GM21529 (cell line): ENCODE measurements around the gene MRPL39.

ENCODE experiments used
- ATAC-seq: cut with Tn5 transposase; IDR thresholded peaks from one replicate; pipeline ENCODE4 v1.9.1; 2021; ENCODE audit not compliant: unreplicated experiment

The MRPL39 gene

DNA sequence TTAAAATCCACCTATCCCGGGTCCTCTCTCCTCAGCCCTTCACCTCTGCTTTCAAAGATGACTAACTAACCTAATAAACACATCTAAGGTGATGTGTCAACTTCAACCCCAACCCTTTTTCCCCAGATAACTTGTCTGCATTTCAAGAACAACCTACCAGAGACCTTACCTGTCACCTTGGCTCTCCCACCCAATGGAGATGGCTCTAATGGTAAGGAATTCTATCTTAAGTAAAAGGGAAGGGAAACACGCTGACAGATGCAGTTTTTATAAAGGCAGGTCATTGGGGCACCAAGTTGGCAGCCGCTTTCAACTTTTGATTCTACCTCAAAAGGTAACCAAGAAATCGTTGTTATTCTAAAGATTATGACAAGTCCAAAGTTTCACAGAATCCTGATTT is 37.6 kb downstream of the MRPL39 start:
- ATAC-seq: no peak

DNA sequence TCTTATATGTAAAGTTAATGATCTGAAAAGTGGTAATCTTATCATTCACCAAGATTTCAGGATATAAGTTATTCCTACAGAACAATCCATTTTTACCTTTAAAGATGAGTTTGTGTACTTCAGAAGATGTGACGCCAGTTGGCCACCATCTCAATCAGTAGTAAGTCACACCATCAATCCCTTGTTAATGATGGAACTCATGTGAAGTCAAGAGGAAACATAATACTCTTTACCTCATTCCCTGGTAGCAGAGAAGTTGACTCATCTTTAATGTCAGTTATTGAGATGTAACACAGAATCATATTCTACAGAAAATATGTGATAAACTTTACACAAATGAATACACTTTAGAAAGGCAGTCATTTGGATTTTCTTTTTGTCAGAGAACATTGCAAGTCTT is 38.2 kb downstream of the MRPL39 start:
- ATAC-seq: no peak

DNA sequence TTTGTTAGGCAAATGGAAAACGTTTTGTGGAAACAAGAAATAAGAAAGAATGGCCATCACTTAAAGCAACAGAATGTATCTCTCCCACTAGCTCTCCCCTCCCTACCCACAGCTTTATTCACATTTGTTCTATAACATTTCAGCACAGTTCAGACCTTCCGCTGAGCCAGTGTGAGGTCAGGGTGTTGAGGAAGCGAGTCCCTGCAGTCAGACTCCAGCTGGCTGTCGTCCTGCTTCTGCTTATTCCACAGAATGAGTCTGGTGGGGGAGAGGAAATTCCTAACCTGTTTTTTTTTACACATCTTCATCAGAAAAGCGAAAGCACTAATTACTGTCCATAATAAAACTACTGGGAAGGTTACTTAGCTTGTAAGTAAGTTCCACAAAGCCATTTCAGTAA is 39.0 kb downstream of the MRPL39 start:
- ATAC-seq: no peak

DNA sequence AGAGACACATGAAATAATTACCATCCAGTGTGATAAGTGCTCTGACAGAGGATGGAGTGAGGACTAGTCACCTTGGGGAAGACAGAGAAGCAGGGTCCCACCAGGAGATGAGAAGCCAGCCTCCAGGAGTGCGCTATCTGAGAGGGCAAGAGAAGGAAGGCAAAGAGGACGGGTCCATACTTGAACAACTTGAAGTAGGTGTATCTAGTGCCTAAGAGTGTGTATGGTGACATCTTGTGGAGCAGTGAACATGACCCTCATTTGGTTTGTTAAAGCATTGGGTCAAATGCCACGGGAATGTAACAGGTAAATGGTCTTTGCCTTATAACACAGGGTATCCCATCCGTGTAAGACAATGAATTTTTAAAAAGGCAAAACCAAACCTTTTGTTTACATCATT is 39.8 kb downstream of the MRPL39 start:
- ATAC-seq: no peak

DNA sequence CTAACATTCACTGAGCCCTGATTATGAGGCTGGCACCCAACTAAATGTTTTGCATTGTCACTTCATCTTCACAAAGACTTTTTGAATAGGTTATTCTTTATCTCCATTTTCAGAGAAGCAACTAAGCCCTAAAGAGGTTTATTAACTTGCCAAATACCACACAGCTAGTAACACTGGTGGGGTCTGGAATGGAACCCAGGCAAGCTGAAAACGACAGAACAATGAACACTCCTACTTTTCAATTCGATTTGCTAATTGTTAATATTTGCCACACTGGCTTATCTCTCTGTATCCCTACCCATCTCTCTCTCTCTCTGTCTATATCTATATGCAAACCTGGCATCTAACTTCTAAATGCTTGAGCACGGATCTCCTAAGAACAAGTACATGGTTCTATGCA is 40.6 kb downstream of the MRPL39 start:
- ATAC-seq: no peak

DNA sequence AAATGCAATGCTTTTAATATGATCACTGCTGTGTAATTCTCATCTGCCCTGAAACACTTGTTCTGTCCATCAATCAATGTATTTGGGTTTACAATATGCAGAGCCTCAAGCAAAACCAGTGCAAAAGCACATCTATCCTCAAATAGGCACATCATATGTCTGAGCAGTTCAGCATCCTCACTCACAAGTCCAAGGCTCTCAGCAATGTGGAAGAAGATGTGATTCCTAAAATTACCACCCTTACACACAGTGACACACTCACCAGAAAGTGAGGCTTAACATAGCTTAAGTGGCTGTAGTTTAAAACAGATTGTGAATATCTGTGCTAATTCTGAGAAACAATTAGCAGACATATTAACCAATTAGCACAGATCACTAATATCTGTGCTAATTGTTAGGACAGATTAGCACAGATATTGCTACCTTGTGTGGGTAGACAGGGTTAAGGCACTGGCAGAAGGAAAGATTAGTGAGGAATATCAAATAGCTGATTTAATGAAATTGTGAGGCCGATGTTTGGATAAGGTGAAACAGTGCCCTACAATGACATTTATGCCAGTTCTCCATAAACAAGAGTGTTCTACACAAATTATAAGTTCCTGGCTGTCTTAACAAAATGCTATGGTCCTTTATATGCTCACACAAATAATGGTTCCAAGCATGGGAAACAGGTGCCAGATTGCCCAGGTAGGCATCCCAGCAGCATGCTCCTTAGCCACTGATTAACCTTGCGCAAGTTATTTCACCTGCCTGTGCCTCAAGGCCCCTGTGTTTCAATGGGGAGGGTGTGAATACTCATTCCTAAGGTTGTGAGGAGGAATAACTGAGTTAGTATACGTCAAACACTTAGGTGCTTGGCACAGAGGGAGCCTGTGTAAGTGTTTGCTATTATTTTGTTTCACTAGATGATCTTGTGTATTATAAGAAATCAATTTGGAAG is 41.7 kb downstream of the MRPL39 start:
- ATAC-seq: no peak

DNA sequence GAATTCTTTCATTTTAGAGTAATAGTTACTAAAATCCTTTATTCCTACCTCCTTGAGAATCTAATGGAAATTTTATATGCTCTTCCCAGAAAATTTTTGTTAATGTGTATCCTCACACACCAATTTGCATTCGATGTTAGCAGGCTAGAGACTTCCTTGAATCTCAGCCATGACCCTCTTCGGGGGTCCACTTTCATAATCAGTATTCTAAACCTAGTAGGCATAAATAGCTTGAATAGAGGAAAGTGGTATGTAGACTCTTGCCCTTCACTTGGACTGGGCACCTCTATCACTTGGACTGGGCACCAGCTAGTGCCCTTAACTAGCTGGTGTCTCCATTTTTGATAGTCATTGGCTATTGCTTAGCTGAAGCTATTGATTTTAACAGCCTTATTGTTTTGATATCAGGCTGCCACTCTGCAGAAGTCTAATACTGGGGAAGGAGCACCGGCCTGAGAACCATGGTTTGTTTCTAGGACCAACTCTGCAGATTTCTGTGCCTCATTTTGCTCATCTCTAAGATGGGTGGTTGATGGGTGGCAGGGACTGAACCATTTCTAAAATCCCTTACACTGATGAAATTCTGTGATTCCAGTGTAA is 42.8 kb downstream of the MRPL39 start:
- no peak for ATAC-seq

DNA sequence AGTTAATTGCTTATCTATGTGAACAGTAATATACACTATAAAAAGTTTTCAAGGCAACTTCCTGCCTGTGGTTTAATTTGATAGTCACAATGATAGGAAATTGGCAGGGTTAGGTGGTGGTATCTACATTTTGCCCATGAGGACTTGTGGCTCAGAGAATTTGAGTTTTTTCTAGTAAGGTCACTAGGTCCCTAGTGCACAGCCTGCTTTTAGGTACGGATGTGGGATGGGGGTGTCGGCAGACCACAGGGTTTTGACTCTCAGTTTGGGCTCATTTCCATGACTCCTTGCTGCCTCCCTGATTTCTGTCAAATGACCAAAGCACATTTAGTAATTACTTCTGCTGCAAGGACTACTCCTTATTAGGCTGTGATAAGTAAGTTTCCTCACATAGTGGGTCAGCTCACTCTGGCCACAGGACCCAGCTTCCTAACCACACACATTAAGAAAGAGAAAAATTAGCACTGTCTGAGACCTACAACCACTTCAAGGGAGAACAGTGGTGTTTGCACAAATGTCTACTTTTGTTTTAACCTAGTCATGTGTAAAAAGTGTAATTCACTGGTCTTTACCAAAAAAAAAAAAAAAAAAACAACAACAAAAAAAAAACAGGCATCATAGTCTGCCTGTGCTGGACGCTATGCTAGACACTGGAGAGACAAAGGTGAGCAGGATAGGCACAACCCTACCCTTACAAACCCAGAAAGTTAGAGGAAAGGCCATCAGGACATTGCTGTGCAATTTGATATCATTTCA is 43.7 kb downstream of the MRPL39 start:
- no peak for ATAC-seq

DNA sequence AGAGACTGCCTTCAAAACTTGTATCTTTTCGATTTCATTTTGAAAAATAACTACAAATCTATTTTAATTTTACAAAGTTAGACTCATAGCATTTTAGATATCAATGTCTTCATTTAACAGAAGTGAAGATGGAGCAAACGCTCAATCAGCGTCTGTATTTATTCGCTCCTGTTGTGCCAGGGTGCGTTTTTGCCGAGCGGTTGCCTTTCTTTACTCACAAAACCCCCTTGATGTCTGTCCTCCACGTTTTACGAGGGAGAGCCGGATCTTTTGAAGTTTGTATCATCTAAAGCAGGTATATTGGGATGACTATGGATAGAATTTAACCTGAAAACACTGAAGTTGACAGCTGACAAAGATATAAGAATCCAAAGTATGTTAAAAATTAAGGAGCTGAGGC is 44.6 kb downstream of the MRPL39 start:
- ATAC-seq: no peak

DNA sequence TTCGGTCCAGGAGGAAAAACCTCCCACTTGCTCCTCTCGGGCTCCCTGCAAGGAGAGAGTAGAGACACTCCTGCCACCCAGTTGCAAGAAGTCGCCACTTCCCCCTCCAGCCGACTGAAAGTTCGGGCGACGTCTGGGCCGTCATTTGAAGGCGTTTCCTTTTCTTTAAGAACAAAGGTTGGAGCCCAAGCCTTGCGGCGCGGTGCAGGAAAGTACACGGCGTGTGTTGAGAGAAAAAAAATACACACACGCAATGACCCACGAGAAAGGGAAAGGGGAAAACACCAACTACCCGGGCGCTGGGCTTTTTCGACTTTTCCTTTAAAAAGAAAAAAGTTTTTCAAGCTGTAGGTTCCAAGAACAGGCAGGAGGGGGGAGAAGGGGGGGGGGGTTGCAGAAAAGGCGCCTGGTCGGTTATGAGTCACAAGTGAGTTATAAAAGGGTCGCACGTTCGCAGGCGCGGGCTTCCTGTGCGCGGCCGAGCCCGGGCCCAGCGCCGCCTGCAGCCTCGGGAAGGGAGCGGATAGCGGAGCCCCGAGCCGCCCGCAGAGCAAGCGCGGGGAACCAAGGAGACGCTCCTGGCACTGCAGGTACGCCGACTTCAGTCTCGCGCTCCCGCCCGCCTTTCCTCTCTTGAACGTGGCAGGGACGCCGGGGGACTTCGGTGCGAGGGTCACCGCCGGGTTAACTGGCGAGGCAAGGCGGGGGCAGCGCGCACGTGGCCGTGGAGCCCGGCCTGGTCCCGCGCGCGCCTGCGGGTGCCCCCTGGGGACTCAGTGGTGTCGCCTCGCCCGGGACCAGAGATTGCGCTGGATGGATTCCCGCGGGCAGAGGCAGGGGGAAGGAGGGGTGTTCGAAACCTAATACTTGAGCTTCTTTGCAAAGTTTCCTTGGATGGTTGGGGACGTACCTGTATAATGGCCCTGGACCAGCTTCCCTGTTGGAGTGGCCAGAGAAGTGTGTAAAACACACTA is 45.3 kb downstream of the MRPL39 start:
- ATAC-seq: peak; percentile 40

DNA sequence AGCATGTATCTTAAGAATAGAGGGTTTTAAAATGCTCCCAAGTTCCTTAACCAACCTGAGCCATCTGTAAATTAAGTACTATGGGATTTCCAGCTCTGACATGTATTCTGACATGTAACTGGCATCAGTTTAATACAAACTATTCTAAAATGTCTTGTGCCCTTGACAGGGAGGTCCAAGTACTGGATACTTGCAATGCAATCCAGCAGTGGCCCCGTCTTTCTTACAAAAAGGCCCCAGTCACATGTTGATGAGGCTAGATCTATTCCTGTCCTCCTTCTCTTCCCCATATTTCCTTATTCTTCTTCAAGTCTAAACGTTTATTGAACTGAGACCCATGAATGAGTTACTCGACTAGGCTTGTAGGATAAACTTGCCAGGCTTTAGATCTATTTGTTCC is 46.4 kb downstream of the MRPL39 start:
- ATAC-seq: no peak

DNA sequence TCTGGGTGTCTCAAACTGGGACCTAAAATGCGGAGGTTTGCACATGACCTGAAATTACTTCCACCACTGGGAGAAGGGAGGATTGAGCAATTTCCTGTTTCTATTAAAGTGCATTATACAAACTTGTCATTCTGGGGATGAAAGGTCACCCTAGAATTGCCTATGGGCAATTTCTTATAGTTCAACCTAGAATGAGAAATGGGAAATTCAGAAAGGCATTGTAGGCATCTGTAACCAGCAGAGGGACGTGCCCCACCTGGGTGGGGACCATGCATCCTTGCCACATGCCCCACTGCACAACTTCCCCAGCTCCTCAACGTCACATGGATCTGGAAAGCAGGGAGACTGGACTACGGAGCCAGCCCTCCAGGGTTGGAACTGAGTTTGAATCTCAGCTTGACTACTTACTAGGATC is 47.0 kb downstream of the MRPL39 start:
- no peak for ATAC-seq

DNA sequence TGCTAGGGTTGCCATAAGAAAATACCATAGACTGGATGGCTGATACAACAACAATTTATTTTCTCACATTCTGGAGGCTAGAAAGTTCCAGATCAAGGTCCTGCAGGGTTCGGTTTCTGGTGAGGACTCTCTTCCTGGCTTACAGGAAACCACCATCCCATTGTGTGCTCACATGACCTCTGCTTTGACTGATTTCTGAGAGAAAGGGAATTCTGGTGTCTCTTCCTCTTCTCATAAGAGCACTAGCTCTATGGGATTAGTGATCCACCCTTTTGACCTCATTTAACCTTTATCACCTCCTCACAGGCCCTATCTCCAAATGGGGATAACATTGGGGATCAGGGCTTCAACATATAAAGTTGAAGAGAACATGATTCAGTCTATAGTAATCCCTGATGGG is 47.5 kb downstream of the MRPL39 start:
- no peak for ATAC-seq

DNA sequence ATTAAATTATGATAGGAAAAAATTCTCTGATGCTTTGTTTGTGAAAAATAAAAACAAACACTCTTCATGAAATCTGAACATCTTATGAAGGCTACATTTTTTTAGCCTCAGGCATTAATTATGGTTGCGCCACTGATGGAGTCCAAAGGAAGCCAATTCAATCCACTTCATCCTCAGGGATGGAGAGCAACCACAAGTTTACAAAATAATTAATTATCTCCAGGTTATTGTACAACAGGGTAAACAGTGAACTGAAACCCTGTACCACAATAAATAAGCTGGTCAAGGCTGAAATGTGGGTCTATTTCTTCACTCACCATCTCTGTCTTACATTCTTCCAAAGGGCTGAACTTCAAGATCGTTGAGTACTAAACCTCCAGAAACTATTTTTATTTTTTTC is 49.2 kb downstream of the MRPL39 start:
- no peak for ATAC-seq

DNA sequence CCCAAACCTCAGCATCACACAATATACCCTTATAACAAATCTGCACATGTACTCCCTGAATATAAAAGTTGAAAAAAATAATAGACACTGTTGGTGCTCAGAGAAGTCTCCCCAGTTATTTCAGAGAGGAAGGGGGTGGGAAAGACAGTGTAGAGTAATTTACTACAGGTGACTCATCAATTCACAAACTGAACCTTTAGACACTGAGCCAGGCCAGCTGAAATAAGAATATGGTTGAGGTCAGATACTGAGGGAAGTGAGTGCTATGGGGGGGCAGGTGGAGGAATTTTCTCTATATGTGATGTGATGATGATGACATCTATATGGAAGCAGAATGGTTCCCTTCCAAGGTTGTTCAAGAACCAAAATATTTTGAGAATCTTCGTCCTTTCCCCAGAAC is 50.1 kb downstream of the MRPL39 start:
- no peak for ATAC-seq

DNA sequence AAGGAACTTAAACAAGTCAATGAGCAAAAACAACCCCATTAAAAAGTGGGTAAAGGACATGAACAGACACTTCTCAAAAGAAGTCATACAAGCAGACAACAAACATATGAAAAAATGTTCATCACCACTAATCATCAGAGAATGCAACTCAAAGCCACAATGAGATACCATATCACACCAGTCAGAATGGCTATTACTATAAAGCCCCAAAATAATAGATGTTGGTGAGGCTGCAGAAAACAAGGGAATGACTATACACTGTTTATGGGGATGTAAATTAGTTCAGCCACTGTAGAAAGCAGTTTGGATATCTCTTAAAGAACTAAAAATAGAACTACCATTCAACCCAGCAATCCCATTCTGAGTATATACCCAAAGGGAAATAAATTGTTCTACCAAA is 51.2 kb downstream of the MRPL39 start:
- no peak for ATAC-seq

DNA sequence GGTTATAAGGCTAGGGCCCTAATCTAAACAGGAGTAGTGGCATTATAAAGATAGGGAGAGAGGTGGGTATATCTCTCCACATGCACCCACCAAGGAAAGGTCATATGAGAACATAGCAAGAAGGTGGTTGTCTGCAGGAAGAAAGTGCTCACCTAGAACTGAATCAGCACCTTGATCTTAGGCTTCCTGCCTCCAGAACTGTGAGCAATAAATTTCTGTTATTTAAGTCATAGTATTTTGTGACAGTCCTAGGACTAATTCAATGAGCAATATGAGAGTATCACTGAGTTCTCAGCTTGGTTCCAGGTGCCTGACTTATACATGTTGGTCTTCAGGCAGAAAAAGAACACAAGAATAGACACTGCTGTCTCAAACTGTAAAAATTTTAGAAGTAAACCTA is 51.8 kb downstream of the MRPL39 start:
- ATAC-seq: no peak

DNA sequence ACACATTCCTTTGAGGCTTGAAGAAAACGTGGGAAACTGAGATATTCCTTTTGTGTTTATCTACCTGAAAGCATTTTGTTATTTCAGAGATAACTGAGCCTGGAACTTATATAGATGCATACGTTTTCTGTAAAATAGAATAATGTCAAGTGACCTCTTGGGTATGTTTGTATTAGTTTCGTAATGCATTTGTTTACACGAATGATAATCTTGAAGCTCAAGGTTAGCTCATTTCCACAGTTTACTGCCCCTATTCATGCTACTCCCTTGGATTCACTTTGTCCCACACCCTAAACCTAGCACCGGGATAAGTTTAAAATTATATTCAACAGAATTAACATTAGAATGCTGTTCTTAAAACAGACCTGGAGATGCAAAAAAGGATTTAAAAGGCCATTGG is 54.4 kb downstream of the MRPL39 start:
- no peak for ATAC-seq

DNA sequence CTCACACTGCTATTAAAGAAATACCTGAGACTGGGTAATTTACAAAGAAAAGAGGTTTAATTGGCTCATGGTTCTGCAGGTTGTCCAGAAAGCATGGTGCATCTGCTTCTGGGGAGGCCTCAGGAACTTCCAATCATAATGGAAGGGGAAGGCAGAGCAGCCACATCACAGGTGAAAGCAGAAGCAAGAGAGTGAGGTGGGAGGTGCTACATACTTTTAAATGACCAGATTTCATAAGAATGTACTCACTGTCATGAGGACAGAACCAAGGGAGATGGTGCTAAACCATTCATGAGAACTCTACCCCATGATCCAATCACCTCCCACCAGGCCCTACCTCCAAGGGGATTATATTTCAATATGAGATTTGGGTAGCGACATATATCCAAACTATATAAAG is 55.7 kb downstream of the MRPL39 start:
- no peak for ATAC-seq

DNA sequence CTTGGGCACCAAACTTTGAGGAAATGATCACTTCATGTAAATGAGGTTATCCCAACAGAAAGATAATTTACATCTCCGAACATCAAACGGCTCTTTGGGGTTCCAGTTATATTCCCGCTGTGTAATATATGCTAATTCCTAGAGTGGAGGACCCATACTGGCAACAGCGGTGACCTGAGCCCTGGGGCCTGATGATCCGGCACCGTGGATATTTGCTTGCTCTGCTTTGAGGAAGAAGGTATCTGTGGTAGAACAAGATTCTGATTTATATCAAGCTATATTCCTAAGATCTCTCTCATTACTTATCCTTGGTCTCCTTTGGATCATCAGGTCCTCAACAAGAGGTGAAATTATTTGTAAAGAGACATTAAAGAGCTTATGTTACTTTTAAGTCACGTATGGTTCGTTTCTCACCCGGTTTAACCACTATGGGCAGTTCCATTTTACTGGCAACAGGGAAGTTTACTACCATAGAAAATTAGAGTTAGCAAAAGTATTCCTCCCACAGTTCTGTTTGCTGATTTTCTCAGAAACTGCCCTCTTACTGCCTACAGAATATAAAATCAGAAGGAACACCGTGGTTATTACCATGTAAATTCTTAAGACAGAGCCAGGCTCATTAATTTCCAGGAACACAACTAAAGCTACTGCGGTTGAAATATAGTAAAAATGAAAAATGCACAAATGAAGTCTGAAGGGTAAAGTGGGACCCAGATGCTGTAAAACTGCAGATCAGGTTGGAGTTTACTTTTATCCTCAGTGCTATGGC is 56.7 kb downstream of the MRPL39 start:
- no peak for ATAC-seq
